Measurements from ENCODE around the gene SMIM33. TPM values are rescaled to one million over a fixed set of nuclear protein-coding genes. Genes with fewer than 3 reads are reported as not detected.
"Not testable (repeated sequence)": the region's sequence is repeated elsewhere in the genome, so short reads cannot be mapped to it uniquely, and the experiment has no call there.

The SMIM33 gene
- total RNA-seq, 2 experiments from 2014 or later = 2.0 to 2.3 TPM

- POLR2A ChIA-PET = interaction anchor here (1.1 to 4.4 kb wide), 2 partner anchors 11 to 76 kb away, joined by 5 to 22 read pairs; partner anchors contain the start of gene STING1
Measured at GRCh38 chr5:139492700-139493192, 21.9 kb downstream of the SMIM33 start.

GRCh38 chr5:139494256-139494655, 23.5 kb downstream of the SMIM33 start:
- Mint-ChIP-seq H3K4me1 (peaks cover 22% of the 10 kb centered on the region), H3K9me3 (no peaks in the 10 kb centered on the region), H3K36me3 (ENCODE audit: low read depth) (no peaks in the 10 kb centered on the region), H3K27ac (no peak overlapping the region), H3K27me3 (no peaks in the 10 kb centered on the region), H3K4me3 (no peak overlapping the region)
- DNase-seq = no peak
- CTCF ChIA-PET = no interaction called here
- POLR2A ChIA-PET = interaction anchor here (0.9 to 4.4 kb wide), 5 partner anchors 9 to 1865 kb away, joined by 3 to 22 read pairs (median 4); partner anchors contain the start of gene STING1

More at GRCh38 chr5:139492700-139493192, 21.9 kb downstream of the SMIM33 start:
- no peak for DNase-seq
- Mint-ChIP-seq H3K36me3 (ENCODE audit: low read depth) (no peaks in the 10 kb centered on the region), H3K27ac (no peak overlapping the region), H3K27me3 (no peaks in the 10 kb centered on the region), H3K9me3 (no peaks in the 10 kb centered on the region), H3K4me3 (no peak overlapping the region), H3K4me1 (peaks cover 32% of the 10 kb centered on the region)
- CTCF ChIA-PET = interaction anchor here (0.9 kb wide), 1 partner anchor 10 kb away, joined by 3 read pairs; the partner anchor contains the start of gene STING1

GRCh38 chr5:139494832-139495231, 24.0 kb downstream of the SMIM33 start:
- DNase-seq = no peak
- Mint-ChIP-seq H3K9me3 (no peaks in the 10 kb centered on the region), H3K4me3 (no peak overlapping the region), H3K36me3 (ENCODE audit: low read depth) (no peaks in the 10 kb centered on the region), H3K4me1 (peaks cover 22% of the 10 kb centered on the region), H3K27ac (no peak overlapping the region), H3K27me3 (no peaks in the 10 kb centered on the region)
- ChIA-PET POLR2A (interaction anchor here (0.9 to 4.4 kb wide), 5 partner anchors 8 to 1865 kb away, joined by 3 to 22 read pairs (median 4); partner anchors contain the start of gene STING1), CTCF (interaction anchor here (1.7 to 2.0 kb wide), 2 partner anchors 13 to 72 kb away, joined by 7 to 8 read pairs; partner anchors contain the start of gene STING1)

GRCh38 chr5:139495638-139496435, 25.0 kb downstream of the SMIM33 start:
- Mint-ChIP-seq H3K4me3 (no peak overlapping the region), H3K4me1 (peaks cover 22% of the 10 kb centered on the region), H3K27me3 (no peaks in the 10 kb centered on the region), H3K36me3 (ENCODE audit: low read depth) (no peaks in the 10 kb centered on the region), H3K9me3 (no peaks in the 10 kb centered on the region), H3K27ac (peak overlapping the region; percentile 53)
- ChIA-PET POLR2A (interaction anchor here (1.0 to 4.4 kb wide), 6 partner anchors 14 to 106 kb away, joined by 3 to 22 read pairs (median 4); partner anchors contain the start of genes DNAJC18, MZB1, SMIM33 and STING1), CTCF (interaction anchor here (0.5 to 3.8 kb wide), 6 partner anchors 14 to 1189 kb away, joined by 3 to 24 read pairs (median 6); partner anchors contain the start of gene STING1)
- DNase-seq = no peak

- ChIA-PET CTCF (interaction anchor here (1.1 to 5.2 kb wide), 2 partner anchors 11 to 79 kb away, joined by 4 to 28 read pairs; no protein-coding TSS in a partner anchor), POLR2A (interaction anchor here (1.1 kb wide), 1 partner anchor 60 kb away, joined by 3 read pairs; the partner anchor contains the start of gene UBE2D2)
- Mint-ChIP-seq H3K4me1 (no peaks in the 10 kb centered on the region), H3K4me3 (no peak overlapping the region), H3K9me3 (no peaks in the 10 kb centered on the region), H3K27me3 (peaks cover 9% of the 10 kb centered on the region), H3K27ac (no peak overlapping the region), H3K36me3 (ENCODE audit: low read depth) (no peaks in the 10 kb centered on the region)
- DNase-seq = no peak
Measured at GRCh38 chr5:139501381-139501780, 30.6 kb downstream of the SMIM33 start.

- not testable (repeated sequence) for H3K36me3 Mint-ChIP-seq (ENCODE audit: low read depth); H3K4me3 Mint-ChIP-seq; H3K27me3 Mint-ChIP-seq; H3K9me3 Mint-ChIP-seq; H3K27ac Mint-ChIP-seq; H3K4me1 Mint-ChIP-seq; DNase-seq
- ChIA-PET POLR2A (interaction anchor here (0.9 to 2.6 kb wide), 4 partner anchors 9 to 21 kb away, joined by 3 to 13 read pairs (median 4); partner anchors contain the start of gene STING1), CTCF (interaction anchor here (5.2 kb wide), 1 partner anchor 9 kb away, joined by 28 read pairs; no protein-coding TSS in a partner anchor)
Measured at GRCh38 chr5:139503036-139503817, 32.4 kb downstream of the SMIM33 start.

- ChIA-PET CTCF (interaction anchor here (5.2 kb wide), 1 partner anchor 9 kb away, joined by 28 read pairs; no protein-coding TSS in a partner anchor), POLR2A (interaction anchor here (1.0 to 2.6 kb wide), 2 partner anchors 15 to 21 kb away, joined by 3 to 13 read pairs; partner anchors contain the start of gene STING1)
- H3K27me3 Mint-ChIP-seq; DNase-seq; H3K27ac Mint-ChIP-seq; H3K9me3 Mint-ChIP-seq; H3K4me3 Mint-ChIP-seq; H3K36me3 Mint-ChIP-seq (ENCODE audit: low read depth); H3K4me1 Mint-ChIP-seq: not testable (repeated sequence)
Measured at GRCh38 chr5:139503879-139504278, 33.1 kb downstream of the SMIM33 start.

- H3K27me3 Mint-ChIP-seq; DNase-seq; H3K36me3 Mint-ChIP-seq (ENCODE audit: low read depth); H3K4me1 Mint-ChIP-seq; H3K4me3 Mint-ChIP-seq; H3K27ac Mint-ChIP-seq; CTCF ChIA-PET; H3K9me3 Mint-ChIP-seq: not testable (repeated sequence)
- POLR2A ChIA-PET = interaction anchor here (1.0 kb wide), 1 partner anchor 16 kb away, joined by 3 read pairs; no protein-coding TSS in a partner anchor
Measured at GRCh38 chr5:139504722-139505121, 33.9 kb downstream of the SMIM33 start.

- Mint-ChIP-seq H3K36me3 (ENCODE audit: low read depth) (peaks cover 9% of the 10 kb centered on the region), H3K27ac (no peak overlapping the region), H3K9me3 (peaks cover 2% of the 10 kb centered on the region), H3K4me1 (peaks cover 60% of the 10 kb centered on the region), H3K27me3 (no peaks in the 10 kb centered on the region), H3K4me3 (no peak overlapping the region)
- DNase-seq = no peak
- ChIA-PET POLR2A (interaction anchor here (0.9 to 5.0 kb wide), 16 partner anchors 10 to 109 kb away, joined by 3 to 43 read pairs (median 6); partner anchors contain the start of genes SMIM33, SPATA24 and STING1), CTCF (interaction anchor here (0.6 to 10.0 kb wide), 23 partner anchors 11 to 115 kb away, joined by 3 to 329 read pairs (median 6); partner anchors contain the start of genes DNAJC18, STING1 and UBE2D2)
Measured at GRCh38 chr5:139512786-139513390, 42.1 kb downstream of the SMIM33 start.

- H3K4me3 Mint-ChIP-seq; H3K27me3 Mint-ChIP-seq; H3K9me3 Mint-ChIP-seq; H3K36me3 Mint-ChIP-seq (ENCODE audit: low read depth): not testable (repeated sequence)
- CTCF ChIA-PET = interaction anchor here (0.6 to 10.0 kb wide), 25 partner anchors 12 to 127 kb away, joined by 3 to 329 read pairs (median 6); partner anchors contain the start of genes DNAJC18, SPATA24, STING1 and UBE2D2
- peak overlapping the region; percentile 36 for H3K27ac Mint-ChIP-seq
- DNase-seq = peak; percentile 85
- POLR2A ChIA-PET = interaction anchor here (0.7 to 5.0 kb wide), 14 partner anchors 11 to 110 kb away, joined by 3 to 43 read pairs (median 6); partner anchors contain the start of genes SMIM33, SPATA24, STING1 and UBE2D2
- H3K4me1 Mint-ChIP-seq = peaks cover 64% of the 10 kb centered on the region
Measured at GRCh38 chr5:139513434-139513833, 42.6 kb downstream of the SMIM33 start.

GRCh38 chr5:139513852-139514485, 43.2 kb downstream of the SMIM33 start:
- Mint-ChIP-seq H3K4me1 (peaks cover 70% of the 10 kb centered on the region), H3K4me3 (no peak overlapping the region), H3K27me3 (peaks cover 2% of the 10 kb centered on the region), H3K9me3 (peaks cover 2% of the 10 kb centered on the region), H3K27ac (peak overlapping the region; percentile 36), H3K36me3 (ENCODE audit: low read depth) (peaks cover 9% of the 10 kb centered on the region)
- no peak for DNase-seq
- CTCF ChIA-PET = interaction anchor here (1.0 to 10.0 kb wide), 23 partner anchors 12 to 128 kb away, joined by 3 to 329 read pairs (median 6); partner anchors contain the start of genes DNAJC18, SPATA24, STING1 and UBE2D2
- POLR2A ChIA-PET = interaction anchor here (0.7 to 5.0 kb wide), 12 partner anchors 11 to 110 kb away, joined by 3 to 43 read pairs (median 6); partner anchors contain the start of genes SMIM33, SPATA24, STING1 and UBE2D2
